GM23338 (cell line): Measurements from ENCODE around the gene UBTD1.
"Not testable (repeated sequence)": the region's sequence is repeated elsewhere in the genome, so short reads cannot be mapped to it uniquely, and the experiment has no call there.

ENCODE experiments used
- CREB1 ChIP-seq: fragments of 250-450 bp; sonication (Bioruptor Pico); IDR thresholded peaks from 2 replicates; pipeline ENCODE4 v1.5.0; 2020; ENCODE audit warnings: low read depth, mild to moderate bottlenecking, moderate library complexity
- EZH2 ChIP-seq: fragments of 200-600 bp; sonication (generic); IDR thresholded peaks from one replicate; pipeline ENCODE4 v1.8.0; 2017; ENCODE audit warnings: antibody characterized with exemption, mild to moderate bottlenecking, low read depth; ENCODE audit not compliant: unreplicated experiment
- EZH2phosphoT487 ChIP-seq: fragments of 200-600 bp; sonication (generic); IDR thresholded peaks from one replicate; pipeline ENCODE4 v1.8.1; 2018; ENCODE audit warnings: antibody characterized with exemption; ENCODE audit not compliant: unreplicated experiment
- JUNB ChIP-seq: IDR thresholded peaks from one replicate; pipeline ENCODE4 v1.6.1; 2016; ENCODE audit warnings: antibody characterized with exemption; ENCODE audit not compliant: unreplicated experiment
- POLR2AphosphoS5 ChIP-seq: IDR thresholded peaks from 2 replicates; pipeline ENCODE4 v1.6.1; 2016; ENCODE audit warnings: antibody characterized with exemption, low read depth
- ZNF114 ChIP-seq: fragments of 250-450 bp; sonication (Bioruptor Pico); IDR thresholded peaks from 2 replicates; pipeline ENCODE4 v1.5.0; 2020; ENCODE audit warnings: mild to moderate bottlenecking, moderate library complexity
- TF ChIP-seq, protein P1 (sequence below), 2 experiments: fragments of 200-600 bp in 1 of 2; sonication (generic) in 1 of 2; conservative IDR thresholded peaks; 2 replicates each; pipeline versions ENCODE4 v1.5.1 to v1.6.1; 2016 to 2017; ENCODE audit warnings: antibody characterized with exemption in 2 of 2, low read depth in 2 of 2, mild to moderate bottlenecking in 2 of 2, moderate library complexity in 1 of 2
- TF ChIP-seq, protein P2 (sequence below): IDR thresholded peaks from one replicate; pipeline ENCODE4 v1.6.1; 2018; ENCODE audit warnings: antibody characterized with exemption; ENCODE audit not compliant: unreplicated experiment
- TF ChIP-seq, protein P3 (sequence below): fragments of 250-450 bp; sonication (Bioruptor Pico); IDR thresholded peaks from 2 replicates; pipeline ENCODE4 v1.5.0; 2020; ENCODE audit warnings: mild to moderate bottlenecking, moderate library complexity
- TF ChIP-seq, protein P4 (sequence below): IDR thresholded peaks from 2 replicates; pipeline ENCODE4 v1.6.1; 2016; ENCODE audit warnings: antibody characterized with exemption

DNA sequence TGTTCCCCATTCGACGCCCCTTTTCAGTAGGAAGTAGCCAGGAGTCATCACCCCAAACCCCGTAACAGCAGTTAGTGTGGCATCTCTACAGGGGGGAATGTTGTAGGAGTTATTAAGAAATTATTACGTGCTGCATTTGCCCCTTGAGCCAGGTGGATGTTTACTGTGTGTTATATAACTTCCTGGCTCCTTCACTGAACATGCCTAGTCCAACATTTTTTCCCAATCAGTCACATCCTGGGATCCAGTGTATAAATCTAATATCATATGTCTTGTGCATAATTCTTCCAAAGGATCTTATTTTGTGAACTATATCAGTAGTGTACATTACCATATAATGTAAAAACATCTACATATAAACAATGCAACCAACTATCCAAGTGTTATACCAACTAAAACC lies 19.3 kb upstream of the UBTD1 start:
- TF ChIP-seq, protein P1, sequence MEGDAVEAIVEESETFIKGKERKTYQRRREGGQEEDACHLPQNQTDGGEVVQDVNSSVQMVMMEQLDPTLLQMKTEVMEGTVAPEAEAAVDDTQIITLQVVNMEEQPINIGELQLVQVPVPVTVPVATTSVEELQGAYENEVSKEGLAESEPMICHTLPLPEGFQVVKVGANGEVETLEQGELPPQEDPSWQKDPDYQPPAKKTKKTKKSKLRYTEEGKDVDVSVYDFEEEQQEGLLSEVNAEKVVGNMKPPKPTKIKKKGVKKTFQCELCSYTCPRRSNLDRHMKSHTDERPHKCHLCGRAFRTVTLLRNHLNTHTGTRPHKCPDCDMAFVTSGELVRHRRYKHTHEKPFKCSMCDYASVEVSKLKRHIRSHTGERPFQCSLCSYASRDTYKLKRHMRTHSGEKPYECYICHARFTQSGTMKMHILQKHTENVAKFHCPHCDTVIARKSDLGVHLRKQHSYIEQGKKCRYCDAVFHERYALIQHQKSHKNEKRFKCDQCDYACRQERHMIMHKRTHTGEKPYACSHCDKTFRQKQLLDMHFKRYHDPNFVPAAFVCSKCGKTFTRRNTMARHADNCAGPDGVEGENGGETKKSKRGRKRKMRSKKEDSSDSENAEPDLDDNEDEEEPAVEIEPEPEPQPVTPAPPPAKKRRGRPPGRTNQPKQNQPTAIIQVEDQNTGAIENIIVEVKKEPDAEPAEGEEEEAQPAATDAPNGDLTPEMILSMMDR (conservative IDR thresholded peaks at IDR 0.05; ENCODE audit: low read depth in 2 of 2), result not testable (repeated sequence)
- TF ChIP-seq EZH2, EZH2phosphoT487, CREB1, POLR2AphosphoS5, ZNF114, JUNB: not testable (repeated sequence)
- TF ChIP-seq, protein P2, sequence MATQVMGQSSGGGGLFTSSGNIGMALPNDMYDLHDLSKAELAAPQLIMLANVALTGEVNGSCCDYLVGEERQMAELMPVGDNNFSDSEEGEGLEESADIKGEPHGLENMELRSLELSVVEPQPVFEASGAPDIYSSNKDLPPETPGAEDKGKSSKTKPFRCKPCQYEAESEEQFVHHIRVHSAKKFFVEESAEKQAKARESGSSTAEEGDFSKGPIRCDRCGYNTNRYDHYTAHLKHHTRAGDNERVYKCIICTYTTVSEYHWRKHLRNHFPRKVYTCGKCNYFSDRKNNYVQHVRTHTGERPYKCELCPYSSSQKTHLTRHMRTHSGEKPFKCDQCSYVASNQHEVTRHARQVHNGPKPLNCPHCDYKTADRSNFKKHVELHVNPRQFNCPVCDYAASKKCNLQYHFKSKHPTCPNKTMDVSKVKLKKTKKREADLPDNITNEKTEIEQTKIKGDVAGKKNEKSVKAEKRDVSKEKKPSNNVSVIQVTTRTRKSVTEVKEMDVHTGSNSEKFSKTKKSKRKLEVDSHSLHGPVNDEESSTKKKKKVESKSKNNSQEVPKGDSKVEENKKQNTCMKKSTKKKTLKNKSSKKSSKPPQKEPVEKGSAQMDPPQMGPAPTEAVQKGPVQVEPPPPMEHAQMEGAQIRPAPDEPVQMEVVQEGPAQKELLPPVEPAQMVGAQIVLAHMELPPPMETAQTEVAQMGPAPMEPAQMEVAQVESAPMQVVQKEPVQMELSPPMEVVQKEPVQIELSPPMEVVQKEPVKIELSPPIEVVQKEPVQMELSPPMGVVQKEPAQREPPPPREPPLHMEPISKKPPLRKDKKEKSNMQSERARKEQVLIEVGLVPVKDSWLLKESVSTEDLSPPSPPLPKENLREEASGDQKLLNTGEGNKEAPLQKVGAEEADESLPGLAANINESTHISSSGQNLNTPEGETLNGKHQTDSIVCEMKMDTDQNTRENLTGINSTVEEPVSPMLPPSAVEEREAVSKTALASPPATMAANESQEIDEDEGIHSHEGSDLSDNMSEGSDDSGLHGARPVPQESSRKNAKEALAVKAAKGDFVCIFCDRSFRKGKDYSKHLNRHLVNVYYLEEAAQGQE, result not testable (repeated sequence)
- TF ChIP-seq, protein P3, sequence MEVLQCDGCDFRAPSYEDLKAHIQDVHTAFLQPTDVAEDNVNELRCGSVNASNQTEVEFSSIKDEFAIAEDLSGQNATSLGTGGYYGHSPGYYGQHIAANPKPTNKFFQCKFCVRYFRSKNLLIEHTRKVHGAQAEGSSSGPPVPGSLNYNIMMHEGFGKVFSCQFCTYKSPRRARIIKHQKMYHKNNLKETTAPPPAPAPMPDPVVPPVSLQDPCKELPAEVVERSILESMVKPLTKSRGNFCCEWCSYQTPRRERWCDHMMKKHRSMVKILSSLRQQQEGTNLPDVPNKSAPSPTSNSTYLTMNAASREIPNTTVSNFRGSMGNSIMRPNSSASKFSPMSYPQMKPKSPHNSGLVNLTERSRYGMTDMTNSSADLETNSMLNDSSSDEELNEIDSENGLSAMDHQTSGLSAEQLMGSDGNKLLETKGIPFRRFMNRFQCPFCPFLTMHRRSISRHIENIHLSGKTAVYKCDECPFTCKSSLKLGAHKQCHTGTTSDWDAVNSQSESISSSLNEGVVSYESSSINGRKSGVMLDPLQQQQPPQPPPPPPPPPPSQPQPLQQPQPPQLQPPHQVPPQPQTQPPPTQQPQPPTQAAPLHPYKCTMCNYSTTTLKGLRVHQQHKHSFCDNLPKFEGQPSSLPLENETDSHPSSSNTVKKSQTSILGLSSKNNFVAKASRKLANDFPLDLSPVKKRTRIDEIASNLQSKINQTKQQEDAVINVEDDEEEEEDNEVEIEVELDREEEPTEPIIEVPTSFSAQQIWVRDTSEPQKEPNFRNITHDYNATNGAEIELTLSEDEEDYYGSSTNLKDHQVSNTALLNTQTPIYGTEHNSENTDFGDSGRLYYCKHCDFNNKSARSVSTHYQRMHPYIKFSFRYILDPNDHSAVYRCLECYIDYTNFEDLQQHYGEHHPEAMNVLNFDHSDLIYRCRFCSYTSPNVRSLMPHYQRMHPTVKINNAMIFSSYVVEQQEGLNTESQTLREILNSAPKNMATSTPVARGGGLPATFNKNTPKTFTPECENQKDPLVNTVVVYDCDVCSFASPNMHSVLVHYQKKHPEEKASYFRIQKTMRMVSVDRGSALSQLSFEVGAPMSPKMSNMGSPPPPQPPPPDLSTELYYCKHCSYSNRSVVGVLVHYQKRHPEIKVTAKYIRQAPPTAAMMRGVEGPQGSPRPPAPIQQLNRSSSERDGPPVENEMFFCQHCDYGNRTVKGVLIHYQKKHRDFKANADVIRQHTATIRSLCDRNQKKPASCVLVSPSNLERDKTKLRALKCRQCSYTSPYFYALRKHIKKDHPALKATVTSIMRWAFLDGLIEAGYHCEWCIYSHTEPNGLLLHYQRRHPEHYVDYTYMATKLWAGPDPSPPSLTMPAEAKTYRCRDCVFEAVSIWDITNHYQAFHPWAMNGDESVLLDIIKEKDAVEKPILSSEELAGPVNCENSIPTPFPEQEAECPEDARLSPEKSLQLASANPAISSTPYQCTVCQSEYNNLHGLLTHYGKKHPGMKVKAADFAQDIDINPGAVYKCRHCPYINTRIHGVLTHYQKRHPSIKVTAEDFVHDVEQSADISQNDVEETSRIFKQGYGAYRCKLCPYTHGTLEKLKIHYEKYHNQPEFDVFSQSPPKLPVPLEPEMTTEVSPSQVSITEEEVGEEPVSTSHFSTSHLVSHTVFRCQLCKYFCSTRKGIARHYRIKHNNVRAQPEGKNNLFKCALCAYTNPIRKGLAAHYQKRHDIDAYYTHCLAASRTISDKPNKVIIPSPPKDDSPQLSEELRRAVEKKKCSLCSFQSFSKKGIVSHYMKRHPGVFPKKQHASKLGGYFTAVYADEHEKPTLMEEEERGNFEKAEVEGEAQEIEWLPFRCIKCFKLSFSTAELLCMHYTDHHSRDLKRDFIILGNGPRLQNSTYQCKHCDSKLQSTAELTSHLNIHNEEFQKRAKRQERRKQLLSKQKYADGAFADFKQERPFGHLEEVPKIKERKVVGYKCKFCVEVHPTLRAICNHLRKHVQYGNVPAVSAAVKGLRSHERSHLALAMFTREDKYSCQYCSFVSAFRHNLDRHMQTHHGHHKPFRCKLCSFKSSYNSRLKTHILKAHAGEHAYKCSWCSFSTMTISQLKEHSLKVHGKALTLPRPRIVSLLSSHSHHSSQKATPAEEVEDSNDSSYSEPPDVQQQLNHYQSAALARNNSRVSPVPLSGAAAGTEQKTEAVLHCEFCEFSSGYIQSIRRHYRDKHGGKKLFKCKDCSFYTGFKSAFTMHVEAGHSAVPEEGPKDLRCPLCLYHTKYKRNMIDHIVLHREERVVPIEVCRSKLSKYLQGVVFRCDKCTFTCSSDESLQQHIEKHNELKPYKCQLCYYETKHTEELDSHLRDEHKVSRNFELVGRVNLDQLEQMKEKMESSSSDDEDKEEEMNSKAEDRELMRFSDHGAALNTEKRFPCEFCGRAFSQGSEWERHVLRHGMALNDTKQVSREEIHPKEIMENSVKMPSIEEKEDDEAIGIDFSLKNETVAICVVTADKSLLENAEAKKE (CRISPR knock-in tag), result not testable (repeated sequence)
- TF ChIP-seq, protein P4, sequence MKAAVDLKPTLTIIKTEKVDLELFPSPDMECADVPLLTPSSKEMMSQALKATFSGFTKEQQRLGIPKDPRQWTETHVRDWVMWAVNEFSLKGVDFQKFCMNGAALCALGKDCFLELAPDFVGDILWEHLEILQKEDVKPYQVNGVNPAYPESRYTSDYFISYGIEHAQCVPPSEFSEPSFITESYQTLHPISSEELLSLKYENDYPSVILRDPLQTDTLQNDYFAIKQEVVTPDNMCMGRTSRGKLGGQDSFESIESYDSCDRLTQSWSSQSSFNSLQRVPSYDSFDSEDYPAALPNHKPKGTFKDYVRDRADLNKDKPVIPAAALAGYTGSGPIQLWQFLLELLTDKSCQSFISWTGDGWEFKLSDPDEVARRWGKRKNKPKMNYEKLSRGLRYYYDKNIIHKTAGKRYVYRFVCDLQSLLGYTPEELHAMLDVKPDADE, result not testable (repeated sequence)
